Stimulated activated CD4-positive, alpha-beta T cell treated with anti-CD3 and anti-CD28 coated beads, Interleukin-15, amount 100 ng/mL, for 48 hours (primary cell): ENCODE data around the gene FRS3.
A peak's percentile ranks its signal among the peaks of the same experiment; 100 is the strongest.
"Not testable (repeated sequence)": the region's sequence is repeated elsewhere in the genome, so short reads cannot be mapped to it uniquely, and the experiment has no call there.

Source experiments
- DNase-seq, 2 donors: peaks; one replicate each; pipeline ENCODE4 v3.0.0-alpha.2; 2020; ENCODE audit warnings: low read depth in 2 of 2

FRS3 gene, protein sequence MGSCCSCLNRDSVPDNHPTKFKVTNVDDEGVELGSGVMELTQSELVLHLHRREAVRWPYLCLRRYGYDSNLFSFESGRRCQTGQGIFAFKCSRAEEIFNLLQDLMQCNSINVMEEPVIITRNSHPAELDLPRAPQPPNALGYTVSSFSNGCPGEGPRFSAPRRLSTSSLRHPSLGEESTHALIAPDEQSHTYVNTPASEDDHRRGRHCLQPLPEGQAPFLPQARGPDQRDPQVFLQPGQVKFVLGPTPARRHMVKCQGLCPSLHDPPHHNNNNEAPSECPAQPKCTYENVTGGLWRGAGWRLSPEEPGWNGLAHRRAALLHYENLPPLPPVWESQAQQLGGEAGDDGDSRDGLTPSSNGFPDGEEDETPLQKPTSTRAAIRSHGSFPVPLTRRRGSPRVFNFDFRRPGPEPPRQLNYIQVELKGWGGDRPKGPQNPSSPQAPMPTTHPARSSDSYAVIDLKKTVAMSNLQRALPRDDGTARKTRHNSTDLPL

DNA sequence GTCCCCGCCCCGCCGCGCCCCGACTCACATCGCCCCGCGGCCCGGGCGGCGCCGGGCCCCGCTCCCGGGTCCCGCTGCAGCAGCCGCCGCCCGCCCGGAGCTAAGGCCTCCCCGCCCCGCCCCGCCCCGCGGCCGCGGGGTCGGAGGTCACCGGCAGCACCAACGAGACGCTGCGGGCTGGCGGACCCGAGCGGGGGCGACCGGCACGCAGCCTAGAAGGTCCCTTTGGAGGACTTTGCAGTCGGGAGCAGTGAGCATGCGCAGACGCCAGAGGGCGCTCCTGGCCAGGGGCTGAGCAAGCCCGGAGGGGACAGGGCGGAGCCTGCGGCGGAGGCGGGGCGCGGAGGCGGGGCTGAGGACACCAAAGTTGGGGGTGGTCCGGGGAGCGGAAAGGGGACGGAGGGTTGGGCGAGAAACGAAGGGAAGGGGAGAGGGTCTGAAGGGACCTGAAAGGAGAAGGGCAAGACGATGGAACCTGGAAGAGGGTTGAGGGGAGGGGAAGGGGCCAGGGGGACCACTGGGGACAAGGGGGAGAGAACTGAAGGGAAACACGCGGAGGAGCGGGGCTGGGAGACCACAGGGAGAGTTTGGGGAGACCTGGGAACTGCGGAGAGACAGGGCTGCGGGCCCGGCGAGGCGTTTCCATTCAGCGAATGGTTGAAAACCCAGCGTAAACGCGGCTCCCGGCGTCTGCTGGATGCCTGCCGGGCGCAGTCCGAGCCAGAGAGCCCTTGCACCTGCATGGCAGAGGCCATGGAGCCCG lies at the start of gene FRS3:
Gene FRS3, minus strand, starts transcription at position 113 of the 763 bp plus-strand sequence. CDS start 2,913 bp downstream, outside the sequence.
- peak; percentile 98 to 99 for DNase-seq

DNA sequence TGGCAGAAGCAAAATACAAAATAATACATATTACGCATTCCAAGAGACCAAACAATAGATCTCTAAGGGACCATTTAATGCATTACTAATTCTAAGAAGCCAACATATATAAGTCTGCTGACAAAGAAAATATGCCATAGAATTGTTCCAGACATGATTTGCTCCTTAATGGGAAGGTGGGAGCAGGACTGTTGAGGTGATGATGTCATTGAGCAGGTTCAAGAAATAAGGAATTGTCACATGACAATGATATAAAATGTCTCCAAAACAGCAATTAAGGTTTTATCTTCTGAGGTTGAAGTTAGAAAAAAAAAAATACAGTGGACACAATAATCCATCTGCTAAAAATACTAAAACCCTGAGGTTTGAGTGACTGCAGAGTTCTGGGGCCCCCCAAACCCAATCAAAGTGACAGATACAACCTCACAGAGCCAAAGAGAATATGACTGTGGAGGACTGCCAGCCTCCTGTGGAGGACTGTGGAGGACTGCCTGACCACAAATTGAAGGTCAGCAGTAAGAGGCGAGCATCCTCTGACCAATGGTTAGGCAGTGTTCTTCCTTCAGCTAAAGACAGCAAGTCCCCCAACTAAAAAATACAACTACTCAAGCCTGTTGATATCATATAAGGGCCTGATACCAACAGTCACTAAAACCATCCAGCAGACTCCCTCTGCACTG lies 46.8 kb upstream of the FRS3 start:
- no peak for DNase-seq

DNA sequence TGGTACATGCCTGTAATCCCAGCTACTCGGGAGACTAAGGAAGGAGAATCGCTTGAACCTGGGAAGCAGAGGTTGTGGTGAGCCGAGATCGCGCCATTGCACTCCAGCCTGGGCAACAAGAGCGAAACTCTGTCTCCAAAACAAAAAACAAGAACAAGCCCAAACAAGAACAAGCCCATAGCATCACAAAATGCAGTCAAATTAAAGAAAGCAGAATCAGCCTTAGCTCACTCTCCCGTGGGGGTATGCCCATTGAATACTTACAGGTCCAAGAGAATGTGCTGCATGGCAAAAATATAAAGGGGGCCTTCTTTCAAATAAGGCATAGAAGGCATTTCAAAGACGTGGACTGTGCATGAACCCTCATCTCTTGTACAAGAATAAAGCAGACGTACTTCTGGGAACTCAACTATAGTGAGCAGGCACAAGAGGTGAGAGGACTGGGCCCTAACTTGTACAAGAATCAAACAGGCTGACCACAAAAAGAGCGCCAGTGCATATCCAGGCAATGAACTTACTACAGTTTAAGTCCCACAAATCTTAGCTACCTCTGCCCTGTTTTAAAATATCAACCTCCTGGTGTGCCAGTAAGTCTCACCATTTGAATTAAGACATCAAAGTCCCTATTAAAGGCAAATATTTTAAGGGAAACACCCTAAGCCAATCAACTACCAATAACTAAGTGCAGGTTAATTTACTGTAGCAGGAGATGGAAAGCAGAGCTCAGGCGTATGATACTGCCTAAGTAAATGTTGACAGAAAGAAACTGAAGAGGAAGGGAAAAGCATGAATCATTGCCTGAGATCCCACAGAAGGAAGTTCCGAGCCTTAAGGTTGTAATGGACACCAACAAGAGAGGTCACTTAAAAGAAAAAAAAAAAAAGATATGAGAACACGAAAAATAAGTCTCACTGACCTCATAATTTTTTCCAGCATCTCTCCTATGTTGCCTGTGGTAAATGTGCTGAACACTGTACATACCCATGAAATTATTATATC lies 45.2 kb upstream of the FRS3 start:
- no peak for DNase-seq

DNA sequence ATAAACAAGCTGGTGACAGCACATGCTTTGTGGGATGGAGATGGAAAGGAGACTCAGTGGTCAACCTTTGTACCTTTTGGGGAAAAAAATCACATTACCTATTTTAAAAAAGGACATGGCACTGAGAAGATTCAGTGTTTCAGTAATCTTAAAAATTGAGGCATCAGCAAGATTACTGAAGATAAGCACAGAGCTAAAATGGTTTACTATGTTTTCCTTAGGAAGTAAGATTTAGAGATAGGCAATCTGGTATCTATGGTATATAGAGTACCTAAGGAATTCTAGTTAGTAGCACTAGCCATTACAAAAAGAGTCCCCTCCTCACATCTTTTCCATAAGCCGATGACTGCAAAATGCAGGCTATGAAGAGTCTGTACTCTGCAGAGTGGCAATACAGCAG lies 43.5 kb upstream of the FRS3 start:
- no peak for DNase-seq

DNA sequence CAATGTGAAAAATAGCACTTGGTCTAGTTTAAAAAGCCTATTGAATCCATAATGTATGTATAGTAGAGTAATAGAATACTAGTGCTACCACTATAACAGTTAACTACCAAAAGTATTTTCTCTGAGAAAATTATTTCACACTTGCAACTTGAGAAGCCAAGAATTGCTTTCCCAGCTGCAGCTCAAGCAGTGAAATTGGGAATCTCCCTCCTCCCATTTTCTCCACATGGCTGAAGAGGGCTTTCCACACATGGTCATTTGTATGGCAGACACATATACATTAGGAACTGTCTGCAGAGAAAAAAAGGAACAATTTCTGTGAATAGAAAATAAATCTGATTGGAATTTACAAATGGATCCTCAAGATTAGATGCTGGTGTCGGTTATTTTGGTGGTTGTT lies 42.3 kb upstream of the FRS3 start:
- no peak for DNase-seq

DNA sequence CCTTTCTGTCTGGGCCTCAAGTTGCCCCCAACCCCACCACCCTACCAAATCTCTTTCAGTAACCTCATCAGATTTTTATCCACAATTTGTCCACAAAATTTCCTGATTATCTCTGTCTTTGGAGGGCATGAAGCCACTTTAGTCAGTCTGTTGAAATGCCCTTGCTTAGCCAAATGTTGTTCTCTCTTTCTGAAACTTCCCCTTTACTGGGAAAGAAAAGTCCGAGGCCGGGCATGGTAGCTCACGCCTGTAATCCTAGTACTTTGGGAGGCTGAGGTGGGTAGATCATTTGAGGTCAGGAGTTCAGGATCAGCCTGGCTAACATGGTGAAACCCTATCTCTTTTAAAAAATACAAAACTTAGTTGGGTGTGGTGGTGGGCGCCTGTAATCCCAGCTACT lies 41.6 kb upstream of the FRS3 start:
- DNase-seq: no peak

DNA sequence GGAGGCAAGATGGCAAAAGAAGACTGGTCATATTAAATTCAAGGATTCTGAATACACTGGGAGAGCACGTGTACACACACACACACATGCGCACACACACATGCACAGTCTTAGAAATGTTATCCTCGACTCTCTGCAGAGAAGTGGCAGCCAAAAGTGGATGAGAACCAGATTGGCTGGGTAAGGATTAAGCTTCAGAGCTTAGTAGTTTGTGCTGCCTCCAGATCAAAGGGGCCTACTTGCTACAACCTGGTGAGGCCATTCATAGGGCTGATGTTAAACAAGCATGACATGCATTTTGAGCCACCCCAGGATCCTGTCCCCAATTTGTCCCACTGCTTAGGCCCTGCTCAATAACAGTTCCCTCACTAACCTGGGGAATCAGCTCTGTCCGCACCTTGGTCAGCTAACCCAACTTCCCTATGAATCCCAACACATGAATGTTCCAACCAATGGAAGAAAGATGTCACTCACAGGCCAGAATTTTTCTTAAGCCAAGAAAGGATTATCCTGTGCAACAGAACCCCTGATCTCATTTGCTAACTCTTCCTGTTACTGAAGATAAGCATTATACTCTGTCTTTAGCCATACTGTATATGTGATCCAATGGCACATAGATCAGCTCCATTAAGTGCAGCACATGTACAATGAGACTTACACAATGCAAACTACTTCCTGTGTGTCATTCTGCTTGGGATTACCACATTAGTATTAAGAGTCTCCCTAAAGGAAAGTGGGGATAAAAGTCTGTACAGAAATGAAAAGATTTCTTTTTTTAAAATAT lies 38.8 kb upstream of the FRS3 start:
- DNase-seq: no peak

DNA sequence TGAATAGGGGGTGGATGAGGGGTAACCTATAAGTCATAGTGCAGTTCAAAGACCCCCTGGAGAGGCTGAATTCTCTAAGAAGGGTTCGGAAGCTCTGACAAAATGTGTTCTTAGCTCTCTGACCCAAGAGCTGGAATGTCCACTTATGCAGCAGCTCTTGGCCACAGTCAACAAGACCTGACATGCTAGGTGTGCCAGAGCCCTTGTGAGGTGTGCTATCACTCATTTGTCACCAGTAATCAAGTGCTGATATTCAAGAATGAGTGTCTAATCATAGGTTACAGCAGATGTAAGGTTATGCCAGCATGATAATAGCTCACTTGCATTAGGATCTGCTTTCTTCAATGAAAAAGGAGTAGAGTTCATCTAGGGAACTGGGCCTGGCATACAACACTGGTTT lies 35.9 kb upstream of the FRS3 start:
- DNase-seq: no peak

DNA sequence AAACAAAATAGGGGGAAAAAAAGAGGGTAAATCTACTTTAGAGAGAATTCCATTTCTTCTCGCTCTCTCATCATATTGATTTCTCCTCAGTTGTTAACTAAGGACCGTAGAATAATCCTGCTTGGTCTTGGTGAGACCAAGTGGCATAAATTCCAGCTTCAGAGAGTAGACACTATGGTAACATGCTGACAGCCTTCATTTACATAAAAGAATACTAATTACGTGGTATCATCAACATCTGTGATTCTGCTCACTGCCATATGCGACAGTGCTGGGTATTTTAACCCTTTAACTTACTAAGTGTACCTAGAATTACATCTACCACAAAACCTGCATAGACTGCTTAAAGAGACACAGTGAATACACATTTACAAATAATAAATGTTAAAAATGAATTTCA lies 34.9 kb upstream of the FRS3 start:
- DNase-seq: no peak

DNA sequence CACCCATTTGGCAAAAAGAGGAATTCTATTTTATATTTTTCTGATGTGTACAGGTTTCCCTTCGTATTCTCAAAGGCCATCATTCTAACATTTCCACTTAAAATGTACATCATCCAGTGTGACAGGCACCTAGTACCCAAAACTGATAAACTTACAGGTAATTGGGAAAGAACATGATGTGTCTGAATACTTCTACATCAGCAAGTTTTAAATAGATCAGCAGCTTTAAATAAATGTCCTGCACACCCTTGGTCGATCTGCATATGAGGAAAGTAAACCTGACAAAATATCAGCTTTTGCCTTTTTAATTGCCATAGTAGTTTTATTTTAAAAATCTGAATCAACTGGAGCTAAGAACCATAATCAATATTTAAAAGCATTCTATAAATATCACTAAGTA lies 34.3 kb upstream of the FRS3 start:
- no peak for DNase-seq

DNA sequence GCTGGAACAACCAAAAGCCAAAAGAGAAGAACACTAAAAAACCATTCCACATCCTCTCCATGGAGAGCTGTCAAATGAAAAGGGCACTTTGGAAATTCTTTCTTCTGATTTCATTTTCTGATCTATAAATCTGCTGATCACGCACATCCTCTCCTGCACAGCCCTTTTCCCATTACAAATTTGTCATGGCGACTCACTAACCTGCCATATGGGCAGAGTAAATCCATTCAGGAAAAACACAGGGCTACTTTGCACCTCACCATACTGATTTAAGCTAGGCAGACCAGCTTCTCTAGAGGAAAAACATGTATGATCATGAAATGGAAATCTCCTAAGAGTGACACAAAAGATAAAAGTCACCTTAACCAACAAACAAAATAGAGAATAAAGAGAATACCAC lies 33.8 kb upstream of the FRS3 start:
- DNase-seq: no peak

DNA sequence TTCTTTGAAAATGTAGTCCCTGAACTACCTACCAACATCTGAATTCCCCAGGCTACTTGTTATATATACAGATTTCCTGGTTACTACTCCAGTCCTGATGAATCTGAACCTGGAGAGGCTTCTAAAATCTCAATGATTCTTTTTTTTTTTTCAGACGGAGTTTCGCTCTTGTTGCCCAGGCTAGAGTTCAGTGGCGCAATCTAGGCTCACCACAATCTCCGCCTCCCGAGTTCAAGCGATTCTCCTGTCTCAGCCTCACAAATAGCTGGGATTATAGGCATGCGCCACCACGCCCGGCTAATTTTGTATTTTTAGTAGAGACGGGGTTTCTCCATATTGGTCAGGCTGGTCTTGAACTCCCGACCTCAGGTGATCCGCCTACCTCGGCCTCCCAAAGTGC lies 32.2 kb upstream of the FRS3 start:
- DNase-seq: not testable (repeated sequence)

DNA sequence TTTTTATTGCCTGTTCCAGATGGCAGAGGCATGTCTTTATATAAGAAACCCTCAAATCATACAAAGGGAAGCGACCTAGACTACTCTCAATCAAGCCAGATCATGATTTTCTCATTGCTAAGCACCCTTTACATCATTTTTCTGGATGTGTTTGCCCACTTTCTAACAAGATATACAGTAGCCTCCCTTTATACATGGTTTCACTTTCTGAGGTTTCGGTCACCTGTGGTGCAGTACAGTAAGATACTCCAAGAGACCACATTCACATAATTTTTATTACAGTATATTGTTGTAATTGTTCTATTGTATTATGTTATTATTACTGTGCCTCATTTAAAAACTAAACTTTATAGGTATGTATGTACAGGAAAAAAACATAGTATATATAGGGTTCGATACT lies 31.4 kb upstream of the FRS3 start:
- no peak for DNase-seq

DNA sequence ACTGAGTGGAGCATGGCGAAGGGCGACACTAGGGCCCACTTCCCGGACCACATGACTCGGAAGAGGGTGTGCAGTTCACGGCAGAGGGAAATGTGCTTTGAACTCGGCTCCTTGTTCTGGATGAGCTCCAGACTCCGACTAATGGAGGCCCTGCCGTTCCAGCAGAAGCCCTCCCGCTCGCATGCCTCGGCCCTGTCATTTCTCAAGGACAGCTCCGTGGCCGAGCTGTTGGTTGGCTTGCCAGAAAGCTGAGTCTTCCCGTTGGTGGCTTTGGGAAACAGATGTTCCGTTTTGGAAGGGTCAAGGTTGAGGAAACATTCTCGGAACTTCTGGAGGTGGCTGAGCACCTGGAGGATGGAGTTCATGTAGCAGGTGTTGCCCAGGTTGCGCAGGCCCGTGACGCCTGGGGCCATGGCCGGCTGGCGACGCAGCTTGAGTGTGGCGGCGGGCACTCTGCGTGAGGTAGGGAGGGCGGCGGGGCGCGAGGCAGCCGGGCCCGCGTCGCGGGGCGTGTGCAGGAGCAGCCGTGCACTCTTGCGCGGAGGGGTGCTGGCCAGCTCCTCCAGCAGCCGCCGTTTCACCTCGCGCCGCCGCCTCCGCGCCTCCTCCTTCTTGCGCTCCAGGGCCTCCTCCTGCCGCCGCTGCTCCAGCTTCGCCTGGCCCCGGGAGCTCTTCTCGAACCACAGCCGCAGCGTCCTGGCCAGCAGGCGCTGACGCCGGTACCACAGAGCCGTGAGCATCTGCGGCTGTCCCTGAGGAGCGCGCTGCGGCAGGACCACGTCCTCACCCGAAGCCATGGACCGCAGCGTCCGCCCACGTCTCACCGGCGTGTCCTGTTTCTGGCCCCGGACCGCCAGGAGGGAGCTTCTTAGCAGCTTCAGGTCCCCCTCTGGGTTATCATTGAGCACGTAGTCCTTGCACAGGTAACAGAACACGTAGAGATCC lies 26.4 kb upstream of the FRS3 start:
- no peak for DNase-seq

DNA sequence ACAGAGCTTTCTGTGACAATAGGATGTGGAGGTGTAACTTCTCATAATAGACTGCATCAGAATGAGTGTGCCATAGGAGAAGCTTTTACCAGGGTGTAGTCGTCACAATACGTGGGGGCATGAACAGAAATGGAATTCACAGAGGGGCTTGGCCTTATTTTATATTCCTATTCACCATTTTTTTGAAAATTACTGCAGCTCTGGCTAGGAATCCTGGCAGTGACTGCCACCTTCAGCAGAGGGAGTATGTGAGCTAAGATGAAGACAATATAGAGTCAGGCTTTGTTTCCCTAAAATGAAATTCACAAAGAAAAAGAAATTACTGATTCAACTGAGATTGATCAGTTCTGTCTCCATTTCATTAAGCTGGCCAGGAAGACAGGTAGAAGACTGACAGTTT lies 21.7 kb upstream of the FRS3 start:
- DNase-seq: no peak

DNA sequence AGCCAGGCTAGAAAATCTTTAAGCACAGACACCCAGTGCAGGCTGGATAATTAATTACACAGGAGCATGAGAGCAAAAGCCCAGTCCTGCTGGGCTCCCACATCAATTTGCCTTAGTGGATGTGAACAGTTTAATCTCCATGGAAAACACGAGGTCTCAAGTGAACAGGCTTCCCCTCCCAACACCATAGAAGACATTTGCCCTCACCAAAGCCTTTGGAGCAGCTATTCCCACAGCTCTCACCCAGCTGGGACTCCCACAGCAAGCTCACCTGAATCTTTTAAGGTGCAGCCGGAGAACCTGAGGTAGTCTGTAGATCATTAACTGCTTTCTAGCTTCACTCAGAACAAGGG lies 19.8 kb upstream of the FRS3 start:
- DNase-seq: no peak

DNA sequence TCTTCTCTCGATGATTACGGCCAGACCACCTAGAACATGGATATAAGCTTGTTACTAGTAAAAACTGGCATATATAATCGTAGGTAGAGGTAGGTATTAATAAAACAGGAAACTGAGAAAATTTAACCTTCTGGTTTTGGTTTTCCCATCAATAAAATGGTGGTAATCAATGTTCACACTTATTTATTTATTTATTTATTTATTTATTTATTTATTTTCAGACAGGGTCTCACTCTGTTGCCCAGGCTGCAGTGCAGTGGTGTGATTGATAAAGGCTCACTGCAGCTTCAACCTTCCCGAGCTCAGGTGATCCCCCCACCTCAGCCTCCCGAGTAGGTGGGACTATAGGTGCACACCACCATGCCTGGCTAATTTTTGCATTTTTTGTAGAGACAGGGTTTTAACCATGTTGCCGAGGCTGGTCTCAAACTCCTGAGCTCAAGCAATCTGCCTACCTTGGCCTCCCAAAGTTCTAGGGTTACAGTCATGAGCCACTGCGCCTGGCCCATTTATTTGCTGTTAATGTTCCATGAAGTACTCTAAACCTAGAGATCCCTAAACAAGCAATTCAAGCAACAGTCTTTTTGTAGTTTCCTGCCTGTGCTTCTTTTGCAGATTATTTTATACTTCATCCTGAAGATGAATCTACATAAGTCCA lies 19.3 kb upstream of the FRS3 start:
- no peak for DNase-seq

DNA sequence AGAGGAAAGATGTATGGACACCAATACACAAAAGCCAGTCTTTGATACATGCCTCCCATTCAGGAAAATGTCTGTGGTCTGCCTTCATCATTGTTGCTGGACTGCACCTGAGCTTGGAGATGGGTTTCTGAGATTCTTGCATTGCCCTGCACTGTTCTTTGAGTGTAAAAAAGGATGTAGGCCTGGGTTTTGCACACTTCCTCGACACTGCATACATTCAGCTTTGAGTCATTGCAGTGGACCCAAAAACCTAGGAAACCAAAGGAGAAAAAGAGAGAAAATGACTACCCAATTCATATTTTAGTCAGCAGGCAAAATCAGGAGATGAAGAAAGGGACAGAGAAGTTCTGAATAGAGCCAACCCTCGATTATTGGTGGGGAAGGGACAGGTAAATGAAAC lies 16.8 kb upstream of the FRS3 start:
- DNase-seq: no peak

DNA sequence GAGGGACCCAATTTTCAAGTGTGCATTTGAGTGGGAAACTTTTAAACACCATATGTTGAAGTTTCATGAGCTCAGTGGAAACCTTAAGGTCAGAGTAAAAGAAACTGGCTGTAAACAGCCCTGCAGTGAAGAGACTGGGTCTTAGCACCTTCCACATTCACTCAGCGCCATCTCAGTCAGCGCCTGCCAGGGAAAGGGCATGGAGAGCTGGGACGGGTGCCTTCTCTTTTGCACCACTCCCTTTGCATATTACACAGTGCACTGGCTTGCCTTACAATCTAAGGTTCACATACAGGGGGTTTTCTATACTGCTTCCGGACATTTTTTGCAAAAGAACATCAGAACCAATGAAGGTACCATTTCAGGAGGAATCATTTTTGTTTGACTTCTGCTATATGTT lies 12.3 kb upstream of the FRS3 start:
- DNase-seq: no peak
